Measurements from ENCODE around the gene TECPR2.

DNA sequence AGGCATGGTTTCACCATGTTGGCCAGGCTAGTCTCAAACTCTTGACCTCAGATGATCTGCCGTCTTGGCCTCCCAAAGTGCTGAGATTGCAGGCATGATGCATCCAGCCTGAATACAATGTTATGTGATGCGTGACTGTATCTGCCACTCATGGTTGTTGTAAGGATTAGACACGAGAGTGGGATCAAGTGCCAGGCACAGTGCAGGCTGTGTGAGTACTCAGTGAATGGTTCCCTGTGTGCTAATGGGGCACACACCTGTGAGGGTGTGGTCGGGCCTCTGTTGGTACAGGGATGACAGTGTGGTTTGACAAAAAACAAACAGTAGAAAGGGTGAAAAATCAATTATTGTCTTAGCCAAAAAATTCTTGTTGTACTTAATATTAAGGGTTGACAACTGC, 61.8 kb downstream of the TECPR2 start:
- TF ChIP-seq EZH2phosphoT487 (IDR thresholded peaks at IDR 0.05; ENCODE audit: borderline replicate concordance) (no peak), SRF (IDR thresholded peaks at IDR 0.05; ENCODE audit: low read depth) (no peak), POLR2AphosphoS5 (IDR thresholded peaks at IDR 0.05; ENCODE audit: low read depth, low read length) (no peak), POLR2A (IDR thresholded peaks at IDR 0.05; ENCODE audit: borderline replicate concordance, extremely low read depth, insufficient read depth, insufficient read length) (no peak), SIN3A (IDR thresholded peaks at IDR 0.05; ENCODE audit: low read depth) (no peak), EZH2 (IDR thresholded peaks at IDR 0.05) (no peak), TCF7L2 (IDR thresholded peaks at IDR 0.05; ENCODE audit: borderline replicate concordance, extremely low read depth, insufficient read depth, insufficient read length) (no peak), CEBPB (IDR thresholded peaks at IDR 0.05; ENCODE audit: low read depth) (no peak)
- TF ChIP-seq, protein P1, sequence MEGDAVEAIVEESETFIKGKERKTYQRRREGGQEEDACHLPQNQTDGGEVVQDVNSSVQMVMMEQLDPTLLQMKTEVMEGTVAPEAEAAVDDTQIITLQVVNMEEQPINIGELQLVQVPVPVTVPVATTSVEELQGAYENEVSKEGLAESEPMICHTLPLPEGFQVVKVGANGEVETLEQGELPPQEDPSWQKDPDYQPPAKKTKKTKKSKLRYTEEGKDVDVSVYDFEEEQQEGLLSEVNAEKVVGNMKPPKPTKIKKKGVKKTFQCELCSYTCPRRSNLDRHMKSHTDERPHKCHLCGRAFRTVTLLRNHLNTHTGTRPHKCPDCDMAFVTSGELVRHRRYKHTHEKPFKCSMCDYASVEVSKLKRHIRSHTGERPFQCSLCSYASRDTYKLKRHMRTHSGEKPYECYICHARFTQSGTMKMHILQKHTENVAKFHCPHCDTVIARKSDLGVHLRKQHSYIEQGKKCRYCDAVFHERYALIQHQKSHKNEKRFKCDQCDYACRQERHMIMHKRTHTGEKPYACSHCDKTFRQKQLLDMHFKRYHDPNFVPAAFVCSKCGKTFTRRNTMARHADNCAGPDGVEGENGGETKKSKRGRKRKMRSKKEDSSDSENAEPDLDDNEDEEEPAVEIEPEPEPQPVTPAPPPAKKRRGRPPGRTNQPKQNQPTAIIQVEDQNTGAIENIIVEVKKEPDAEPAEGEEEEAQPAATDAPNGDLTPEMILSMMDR (IDR thresholded peaks at IDR 0.05 in 2 of 3, conservative IDR thresholded peaks at IDR 0.05 in 1 of 3; ENCODE audit: borderline replicate concordance in 1 of 3, insufficient read depth in 1 of 3, low read depth in 2 of 3, low read length in 2 of 3): no peak
- TF ChIP-seq, protein P2, sequence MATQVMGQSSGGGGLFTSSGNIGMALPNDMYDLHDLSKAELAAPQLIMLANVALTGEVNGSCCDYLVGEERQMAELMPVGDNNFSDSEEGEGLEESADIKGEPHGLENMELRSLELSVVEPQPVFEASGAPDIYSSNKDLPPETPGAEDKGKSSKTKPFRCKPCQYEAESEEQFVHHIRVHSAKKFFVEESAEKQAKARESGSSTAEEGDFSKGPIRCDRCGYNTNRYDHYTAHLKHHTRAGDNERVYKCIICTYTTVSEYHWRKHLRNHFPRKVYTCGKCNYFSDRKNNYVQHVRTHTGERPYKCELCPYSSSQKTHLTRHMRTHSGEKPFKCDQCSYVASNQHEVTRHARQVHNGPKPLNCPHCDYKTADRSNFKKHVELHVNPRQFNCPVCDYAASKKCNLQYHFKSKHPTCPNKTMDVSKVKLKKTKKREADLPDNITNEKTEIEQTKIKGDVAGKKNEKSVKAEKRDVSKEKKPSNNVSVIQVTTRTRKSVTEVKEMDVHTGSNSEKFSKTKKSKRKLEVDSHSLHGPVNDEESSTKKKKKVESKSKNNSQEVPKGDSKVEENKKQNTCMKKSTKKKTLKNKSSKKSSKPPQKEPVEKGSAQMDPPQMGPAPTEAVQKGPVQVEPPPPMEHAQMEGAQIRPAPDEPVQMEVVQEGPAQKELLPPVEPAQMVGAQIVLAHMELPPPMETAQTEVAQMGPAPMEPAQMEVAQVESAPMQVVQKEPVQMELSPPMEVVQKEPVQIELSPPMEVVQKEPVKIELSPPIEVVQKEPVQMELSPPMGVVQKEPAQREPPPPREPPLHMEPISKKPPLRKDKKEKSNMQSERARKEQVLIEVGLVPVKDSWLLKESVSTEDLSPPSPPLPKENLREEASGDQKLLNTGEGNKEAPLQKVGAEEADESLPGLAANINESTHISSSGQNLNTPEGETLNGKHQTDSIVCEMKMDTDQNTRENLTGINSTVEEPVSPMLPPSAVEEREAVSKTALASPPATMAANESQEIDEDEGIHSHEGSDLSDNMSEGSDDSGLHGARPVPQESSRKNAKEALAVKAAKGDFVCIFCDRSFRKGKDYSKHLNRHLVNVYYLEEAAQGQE (IDR thresholded peaks at IDR 0.05; ENCODE audit: low read depth): no peak
- TF ChIP-seq, protein P3, sequence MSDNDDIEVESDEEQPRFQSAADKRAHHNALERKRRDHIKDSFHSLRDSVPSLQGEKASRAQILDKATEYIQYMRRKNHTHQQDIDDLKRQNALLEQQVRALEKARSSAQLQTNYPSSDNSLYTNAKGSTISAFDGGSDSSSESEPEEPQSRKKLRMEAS (IDR thresholded peaks at IDR 0.05): no peak
